Measurements from ENCODE around the gene DDX31.

DDX31 gene

GRCh38 chr9:132543251-132543650, 126.5 kb downstream of the DDX31 start:
- DNase-seq: no peak
